ENCODE data around the gene RBP5.

RBP5 gene

DNA sequence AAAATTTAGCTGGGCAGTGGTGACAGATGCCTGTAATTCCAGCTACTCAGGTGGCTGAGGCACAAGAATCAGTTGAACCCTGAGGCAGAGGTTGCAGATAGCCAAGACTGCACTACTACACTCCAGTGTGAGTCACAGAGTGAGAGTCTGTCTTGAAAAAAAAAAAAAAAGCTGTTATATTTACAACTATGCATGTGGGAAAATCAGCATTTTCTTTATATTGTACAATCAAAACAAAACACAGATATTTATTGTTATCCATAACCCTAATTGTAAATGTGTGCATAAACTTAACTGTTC, 48.9 kb downstream of the RBP5 start:
- no peak for DNase-seq (ENCODE audit: low spot score)
- TF ChIP-seq, protein P1, sequence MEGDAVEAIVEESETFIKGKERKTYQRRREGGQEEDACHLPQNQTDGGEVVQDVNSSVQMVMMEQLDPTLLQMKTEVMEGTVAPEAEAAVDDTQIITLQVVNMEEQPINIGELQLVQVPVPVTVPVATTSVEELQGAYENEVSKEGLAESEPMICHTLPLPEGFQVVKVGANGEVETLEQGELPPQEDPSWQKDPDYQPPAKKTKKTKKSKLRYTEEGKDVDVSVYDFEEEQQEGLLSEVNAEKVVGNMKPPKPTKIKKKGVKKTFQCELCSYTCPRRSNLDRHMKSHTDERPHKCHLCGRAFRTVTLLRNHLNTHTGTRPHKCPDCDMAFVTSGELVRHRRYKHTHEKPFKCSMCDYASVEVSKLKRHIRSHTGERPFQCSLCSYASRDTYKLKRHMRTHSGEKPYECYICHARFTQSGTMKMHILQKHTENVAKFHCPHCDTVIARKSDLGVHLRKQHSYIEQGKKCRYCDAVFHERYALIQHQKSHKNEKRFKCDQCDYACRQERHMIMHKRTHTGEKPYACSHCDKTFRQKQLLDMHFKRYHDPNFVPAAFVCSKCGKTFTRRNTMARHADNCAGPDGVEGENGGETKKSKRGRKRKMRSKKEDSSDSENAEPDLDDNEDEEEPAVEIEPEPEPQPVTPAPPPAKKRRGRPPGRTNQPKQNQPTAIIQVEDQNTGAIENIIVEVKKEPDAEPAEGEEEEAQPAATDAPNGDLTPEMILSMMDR (IDR thresholded peaks at IDR 0.05; ENCODE audit: extremely low read depth, insufficient read depth, missing control alignments): no peak
- in situ Hi-C loops (cut with MboI; ENCODE audit: low pct_unique_long_range_greater_than_20kb, low sequenced_read_pairs, unreplicated experiment): no loop called here

DNA sequence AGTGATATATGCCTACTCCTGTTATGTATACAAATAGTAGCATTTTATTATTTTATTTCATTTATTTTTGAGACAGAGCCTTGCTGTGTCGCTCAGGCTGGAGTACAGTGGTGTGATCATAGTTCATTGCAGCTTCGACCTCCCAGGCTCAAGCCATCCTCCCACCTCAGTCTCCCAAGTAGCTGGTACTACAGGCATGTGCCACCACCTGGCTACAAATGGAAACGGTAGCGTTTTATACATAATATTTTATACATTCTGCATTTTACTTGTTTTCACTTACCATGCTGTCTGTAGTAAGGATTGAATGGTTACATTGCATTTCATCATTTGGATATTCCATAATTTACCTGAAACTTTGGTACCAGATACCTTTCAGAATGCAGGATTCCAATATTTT, 50.5 kb downstream of the RBP5 start:
- TF ChIP-seq, protein P1 (IDR thresholded peaks at IDR 0.05; ENCODE audit: extremely low read depth, insufficient read depth, missing control alignments): no peak
- DNase-seq (ENCODE audit: low spot score): no peak
- in situ Hi-C loops (cut with MboI; ENCODE audit: low pct_unique_long_range_greater_than_20kb, low sequenced_read_pairs, unreplicated experiment): no loop called here

- TF ChIP-seq, protein P1 (IDR thresholded peaks at IDR 0.05; ENCODE audit: extremely low read depth, insufficient read depth, missing control alignments): no peak
- in situ Hi-C loops (cut with MboI; ENCODE audit: low pct_unique_long_range_greater_than_20kb, low sequenced_read_pairs, unreplicated experiment): no loop called here
- no peak for DNase-seq (ENCODE audit: low spot score)
Measured at GRCh38 chr12:7076493-7076892, 52.2 kb downstream of the RBP5 start.

- no peak for DNase-seq (ENCODE audit: low spot score)
- in situ Hi-C loops (cut with MboI; ENCODE audit: low pct_unique_long_range_greater_than_20kb, low sequenced_read_pairs, unreplicated experiment): no loop called here
- TF ChIP-seq, protein P1 (IDR thresholded peaks at IDR 0.05; ENCODE audit: extremely low read depth, insufficient read depth, missing control alignments): no peak
Measured at GRCh38 chr12:7075939-7076338, 52.8 kb downstream of the RBP5 start.

DNA sequence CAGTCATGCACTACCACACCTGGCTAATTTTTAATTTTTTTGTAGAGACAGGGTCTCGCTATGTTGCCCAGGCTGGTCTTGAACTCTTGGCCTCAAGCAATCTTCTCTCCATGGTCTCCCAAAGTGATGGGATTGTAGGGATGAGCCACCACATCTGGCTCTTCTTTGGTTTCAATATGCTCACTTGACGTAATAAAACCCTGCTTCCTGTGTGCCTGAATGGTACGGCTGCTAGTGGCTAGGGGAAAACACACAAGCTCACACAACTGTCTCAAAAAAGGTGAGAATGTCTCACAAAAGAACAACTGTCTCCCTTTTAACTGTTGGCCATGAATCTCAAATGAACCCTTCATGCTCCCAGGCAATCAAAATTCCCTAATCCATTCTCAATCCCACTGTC, 53.2 kb downstream of the RBP5 start:
- in situ Hi-C loops (cut with MboI; ENCODE audit: low pct_unique_long_range_greater_than_20kb, low sequenced_read_pairs, unreplicated experiment): no loop called here
- DNase-seq (ENCODE audit: low spot score): peak; percentile 48
- TF ChIP-seq, protein P1 (IDR thresholded peaks at IDR 0.05; ENCODE audit: extremely low read depth, insufficient read depth, missing control alignments): no peak

DNA sequence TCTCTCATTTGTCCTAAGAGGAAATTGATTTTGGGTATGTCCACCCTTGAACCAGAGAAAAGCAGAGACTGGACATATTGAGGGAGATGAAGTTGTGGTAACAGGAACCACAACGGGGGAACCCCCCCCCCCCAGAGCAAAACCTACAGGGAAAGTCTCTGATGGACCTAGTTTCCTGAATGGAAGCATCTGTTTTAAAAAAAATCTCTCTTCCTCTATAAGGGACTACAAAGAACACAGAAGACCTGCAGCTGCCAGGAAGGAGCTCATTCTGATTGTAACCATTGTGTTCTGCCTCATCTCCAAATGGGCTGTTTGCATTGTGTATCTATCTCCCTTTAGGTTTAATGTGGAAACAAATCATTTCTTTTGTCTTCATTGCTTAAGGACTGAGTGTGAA, 54.7 kb downstream of the RBP5 start:
- TF ChIP-seq, protein P1 (IDR thresholded peaks at IDR 0.05; ENCODE audit: extremely low read depth, insufficient read depth, missing control alignments): no peak
- in situ Hi-C loops (cut with MboI; ENCODE audit: low pct_unique_long_range_greater_than_20kb, low sequenced_read_pairs, unreplicated experiment): no loop called here
- DNase-seq (ENCODE audit: low spot score): no peak

Measured in GM13977 (cell line).